Esophagus muscularis mucosa (tissue), 4 donors: ENCODE data around the gene KRT7. TPM values are rescaled to one million over a fixed set of nuclear protein-coding genes. Genes with fewer than 3 reads are reported as not detected.

Experiments used
- DNase-seq: peaks from one replicate; pipeline ENCODE4 v3.0.0-alpha.2; 2017; ENCODE audit errors: extremely low spot score
- H3K27ac ChIP-seq, 4 donors: fragments of 200-600 bp; sonication (generic); replicated peaks in 1 of 4; 1 replicate in 3 of 4; 2 replicates in 1 of 4; pipeline ENCODE4 v1.5.1; 2016 to 2019; ENCODE audit warnings: mild to moderate bottlenecking in 1 of 4
- H3K27me3 ChIP-seq, 4 donors: fragments of 200-600 bp; sonication (generic); one replicate each; pipeline versions ENCODE4 v1.5.1 to v1.6.0; 2016 to 2019
- H3K36me3 ChIP-seq, 4 donors: fragments of 200-600 bp; sonication (generic); one replicate each; pipeline ENCODE4 v1.5.1; 2016 to 2019
- H3K4me1 ChIP-seq, 4 donors: fragments of 200-600 bp; sonication (generic); one replicate each; pipeline ENCODE4 v1.5.1; 2016 to 2019
- H3K4me3 ChIP-seq, 4 donors: fragments of 200-600 bp; sonication (generic); 1 replicate in 2 of 4; 2 replicates in 2 of 4; pipeline ENCODE4 v1.5.1; 2016 to 2019; ENCODE audit warnings: mild to moderate bottlenecking in 4 of 4, moderate library complexity in 1 of 4
- H3K9me3 ChIP-seq, 4 donors: fragments of 200-600 bp; sonication (generic); 1 replicate in 3 of 4; 2 replicates in 1 of 4; pipeline ENCODE4 v1.5.1; 2016 to 2019
- CTCF ChIP-seq, 3 experiments: fragments of 200-600 bp in 2 of 3; fragments of 450-650 bp in 1 of 3; sonication (generic) in 2 of 3; IDR thresholded peaks; one replicate each; pipeline ENCODE4 v1.5.1; 2017 to 2019; ENCODE audit warnings: antibody characterized with exemption in 3 of 3, mild to moderate bottlenecking in 2 of 3, moderate library complexity in 1 of 3
- EP300 ChIP-seq: sonication (generic); formaldehyde crosslinking; IDR thresholded peaks from one replicate; pipeline ENCODE4 v1.6.1; 2017; ENCODE audit warnings: antibody characterized with exemption
- POLR2A ChIP-seq: fragments of 450-650 bp; IDR thresholded peaks from one replicate; pipeline ENCODE4 v1.6.1; 2017; ENCODE audit warnings: antibody characterized with exemption, moderate library complexity, mild to moderate bottlenecking, low read depth
- POLR2AphosphoS5 ChIP-seq, 2 donors: sonication (generic); formaldehyde crosslinking; IDR thresholded peaks; one replicate each; pipeline ENCODE4 v1.6.1; 2017; ENCODE audit warnings: antibody characterized with exemption in 2 of 2
- WGBS: methylation state at CpG from one replicate; pipeline ENCODE4 v1.1.5; 2018; 5-methylcytosine and 5-hydroxymethylcytosine counted together
- intact Hi-C: fragments of 100-400 bp; cut with DNase I; formaldehyde crosslinking; loops from one replicate; pipeline ENCODE4 v1.15.1; 2023
- total RNA-seq, 4 donors: library from RNA; depleted of rRNA; stranded (reverse); fragments of >200 nt; gene quantifications; one replicate each; pipeline versions ENCODE4 v1.1.0 to v1.2.1, GENCODE V29; 2016

The KRT7 gene
- total RNA-seq, 4 donors from 2014 or later, result 0.83 to 8.4 (median 4.5) TPM

- Histone ChIP-seq H3K9me3 (no peaks in the 10 kb centered on the region), H3K4me1 (peaks cover 4 to 13% (median 9%) of the 10 kb centered on the region in 4 donors), H3K27ac (no peak overlapping the region), H3K36me3 (no peaks in the 10 kb centered on the region), H3K4me3 (no peak overlapping the region), H3K27me3 (peaks cover 0 to 35% (median 17%) of the 10 kb centered on the region in 4 donors)
- TF ChIP-seq POLR2AphosphoS5 (IDR thresholded peaks at IDR 0.05), result no peak
- no peak for TF ChIP-seq CTCF (IDR thresholded peaks at IDR 0.05)
- no peak for TF ChIP-seq EP300
- no peak for TF ChIP-seq POLR2A
- intact Hi-C loops, result no loop called here
- DNase-seq, result no peak
- WGBS, result 89% methylated on average over 1 of the region's 1 CpG
These were observed 28.1 kb downstream of the KRT7 start for GRCh38 chr12:52261208-52261484.

GRCh38 chr12:52262286-52262685 is 29.2 kb downstream of the KRT7 start:
- Histone ChIP-seq H3K4me1 (peaks cover 4 to 13% (median 9%) of the 10 kb centered on the region in 4 donors), H3K27ac (no peak overlapping the region), H3K9me3 (no peaks in the 10 kb centered on the region), H3K27me3 (peaks cover 0 to 24% (median 15%) of the 10 kb centered on the region in 4 donors), H3K36me3 (no peaks in the 10 kb centered on the region), H3K4me3 (no peak overlapping the region)
- intact Hi-C loops, result no loop called here
- WGBS, result 100% methylated on average over 2 of the region's 3 CpGs
- no peak for TF ChIP-seq POLR2A
- TF ChIP-seq CTCF (IDR thresholded peaks at IDR 0.05), result no peak
- TF ChIP-seq EP300, result no peak
- no peak for TF ChIP-seq POLR2AphosphoS5 (IDR thresholded peaks at IDR 0.05)
- no peak for DNase-seq

- Histone ChIP-seq H3K27me3 (peaks cover 0 to 8% (median 4%) of the 10 kb centered on the region in 4 donors), H3K36me3 (no peaks in the 10 kb centered on the region), H3K27ac (no peak overlapping the region), H3K4me1 (peaks cover 0 to 3% (median 0%) of the 10 kb centered on the region in 4 donors), H3K9me3 (no peaks in the 10 kb centered on the region), H3K4me3 (no peak overlapping the region)
- intact Hi-C loops, result no loop called here
- TF ChIP-seq EP300 (no peak), POLR2A (no peak), POLR2AphosphoS5 (IDR thresholded peaks at IDR 0.05) (no peak), CTCF (IDR thresholded peaks at IDR 0.05) (no peak)
- 91% methylated on average over 7 of the region's 7 CpGs for WGBS
- no peak for DNase-seq
These were observed 30.9 kb downstream of the KRT7 start for GRCh38 chr12:52263761-52264434.

- H3K27me3 ChIP-seq, result peaks cover 0 to 2% (median under 1%) of the 10 kb centered on the region in 4 donors
- peaks cover 0 to 3% (median 0%) of the 10 kb centered on the region in 4 donors for H3K4me1 ChIP-seq
- intact Hi-C loops, result no loop called here
- DNase-seq, result no peak
- no peaks in the 10 kb centered on the region for H3K9me3 ChIP-seq
- H3K27ac ChIP-seq, result no peak overlapping the region
- H3K36me3 ChIP-seq, result no peaks in the 10 kb centered on the region
- TF ChIP-seq POLR2AphosphoS5 (IDR thresholded peaks at IDR 0.05) (no peak), EP300 (no peak), CTCF (IDR thresholded peaks at IDR 0.05) (no peak), POLR2A (no peak)
- WGBS, result 63% methylated on average over 2 of the region's 2 CpGs
- H3K4me3 ChIP-seq, result no peak overlapping the region
These were observed 31.4 kb downstream of the KRT7 start for GRCh38 chr12:52264435-52264825.

GRCh38 chr12:52266514-52266913 is 33.5 kb downstream of the KRT7 start:
- WGBS, result 93% methylated on average over 2 of the region's 2 CpGs
- intact Hi-C loops, result no loop called here
- no peaks in the 10 kb centered on the region for H3K36me3 ChIP-seq
- H3K27me3 ChIP-seq, result peaks cover 0 to 6% (median 0%) of the 10 kb centered on the region in 4 donors
- H3K27ac ChIP-seq, result no peak overlapping the region
- no peak overlapping the region for H3K4me3 ChIP-seq
- no peak for DNase-seq
- no peak for TF ChIP-seq CTCF (IDR thresholded peaks at IDR 0.05)
- TF ChIP-seq POLR2A, result no peak
- no peak for TF ChIP-seq EP300
- TF ChIP-seq POLR2AphosphoS5 (IDR thresholded peaks at IDR 0.05), result no peak
- H3K9me3 ChIP-seq, result no peaks in the 10 kb centered on the region
- peaks cover 0 to 3% (median 0%) of the 10 kb centered on the region in 4 donors for H3K4me1 ChIP-seq
